Type B pancreatic cell (in vitro differentiated cells): ENCODE measurements around the gene MMP24. TPM values are rescaled to one million over a fixed set of nuclear protein-coding genes. Genes with fewer than 3 reads are reported as not detected.

Experiments
- DNase-seq: peaks from one replicate; pipeline ENCODE4 v3.0.0; 2021; ENCODE audit warnings: mixed read lengths; ENCODE audit not compliant: unreplicated experiment; ENCODE audit errors: extremely low spot score
- H3K27ac Mint-ChIP-seq: 2 replicates; pipeline ENCODE4 v1.8.0; 2021; ENCODE audit warnings: mild to moderate bottlenecking, mixed read lengths
- H3K27me3 Mint-ChIP-seq: 2 replicates; pipeline ENCODE4 v1.8.0; 2021; ENCODE audit warnings: mixed read lengths
- H3K36me3 Mint-ChIP-seq: 2 replicates; pipeline ENCODE4 v1.8.0; 2021; ENCODE audit warnings: mixed read lengths
- H3K4me1 Mint-ChIP-seq: one replicate; pipeline ENCODE4 v1.8.0; 2021; ENCODE audit warnings: mixed read lengths; ENCODE audit not compliant: unreplicated experiment
- H3K4me3 Mint-ChIP-seq: 2 replicates; pipeline ENCODE4 v1.8.0; 2021; ENCODE audit warnings: mild to moderate bottlenecking, mixed read lengths
- H3K9me3 Mint-ChIP-seq: 2 replicates; pipeline ENCODE4 v1.8.0; 2021; ENCODE audit warnings: mixed read lengths
- total RNA-seq: library from RNA; stranded (reverse); gene quantifications from 2 replicates; pipeline ENCODE4 v1.2.1, GENCODE V29; 2021; ENCODE audit warnings: low replicate concordance
- TF ChIP-seq, protein P1 (sequence below): fragments of 200-600 bp; sonication (generic); conservative IDR thresholded peaks from 2 replicates; pipeline ENCODE4 v1.5.0; 2021; ENCODE audit warnings: antibody characterized with exemption, mild to moderate bottlenecking

Gene MMP24
- total RNA-seq, 1 donor from 2014 or later: 2.6 TPM

DNA sequence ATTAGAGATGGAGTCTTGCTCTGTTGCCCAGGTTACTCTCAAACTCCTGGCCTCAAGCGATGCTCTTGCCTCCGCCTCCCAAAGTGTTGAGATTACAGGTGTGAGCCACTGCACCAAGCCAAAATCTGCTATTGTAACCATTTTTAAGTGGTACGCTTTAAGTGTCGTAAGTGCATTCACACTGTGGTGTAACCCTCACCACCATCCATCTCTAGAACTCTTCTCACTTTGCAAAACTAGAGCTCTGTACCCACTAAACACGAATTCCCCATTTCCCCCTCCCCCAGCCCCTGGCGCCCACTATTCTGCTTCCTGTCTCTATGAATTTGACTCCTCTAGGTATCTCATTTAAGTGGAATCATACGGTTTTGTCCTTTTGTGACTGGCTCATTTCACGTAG, 68.6 kb downstream of the MMP24 start:
- TF ChIP-seq, protein P1, sequence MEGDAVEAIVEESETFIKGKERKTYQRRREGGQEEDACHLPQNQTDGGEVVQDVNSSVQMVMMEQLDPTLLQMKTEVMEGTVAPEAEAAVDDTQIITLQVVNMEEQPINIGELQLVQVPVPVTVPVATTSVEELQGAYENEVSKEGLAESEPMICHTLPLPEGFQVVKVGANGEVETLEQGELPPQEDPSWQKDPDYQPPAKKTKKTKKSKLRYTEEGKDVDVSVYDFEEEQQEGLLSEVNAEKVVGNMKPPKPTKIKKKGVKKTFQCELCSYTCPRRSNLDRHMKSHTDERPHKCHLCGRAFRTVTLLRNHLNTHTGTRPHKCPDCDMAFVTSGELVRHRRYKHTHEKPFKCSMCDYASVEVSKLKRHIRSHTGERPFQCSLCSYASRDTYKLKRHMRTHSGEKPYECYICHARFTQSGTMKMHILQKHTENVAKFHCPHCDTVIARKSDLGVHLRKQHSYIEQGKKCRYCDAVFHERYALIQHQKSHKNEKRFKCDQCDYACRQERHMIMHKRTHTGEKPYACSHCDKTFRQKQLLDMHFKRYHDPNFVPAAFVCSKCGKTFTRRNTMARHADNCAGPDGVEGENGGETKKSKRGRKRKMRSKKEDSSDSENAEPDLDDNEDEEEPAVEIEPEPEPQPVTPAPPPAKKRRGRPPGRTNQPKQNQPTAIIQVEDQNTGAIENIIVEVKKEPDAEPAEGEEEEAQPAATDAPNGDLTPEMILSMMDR: no peak
- H3K4me1 Mint-ChIP-seq: peaks cover 4% of the 10 kb centered on the region
- no peak for DNase-seq
- H3K4me3 Mint-ChIP-seq: no peak overlapping the region
- peaks cover 4% of the 10 kb centered on the region for H3K27me3 Mint-ChIP-seq
- no peak overlapping the region for H3K27ac Mint-ChIP-seq
- no peaks in the 10 kb centered on the region for H3K9me3 Mint-ChIP-seq
- H3K36me3 Mint-ChIP-seq: no peaks in the 10 kb centered on the region

DNA sequence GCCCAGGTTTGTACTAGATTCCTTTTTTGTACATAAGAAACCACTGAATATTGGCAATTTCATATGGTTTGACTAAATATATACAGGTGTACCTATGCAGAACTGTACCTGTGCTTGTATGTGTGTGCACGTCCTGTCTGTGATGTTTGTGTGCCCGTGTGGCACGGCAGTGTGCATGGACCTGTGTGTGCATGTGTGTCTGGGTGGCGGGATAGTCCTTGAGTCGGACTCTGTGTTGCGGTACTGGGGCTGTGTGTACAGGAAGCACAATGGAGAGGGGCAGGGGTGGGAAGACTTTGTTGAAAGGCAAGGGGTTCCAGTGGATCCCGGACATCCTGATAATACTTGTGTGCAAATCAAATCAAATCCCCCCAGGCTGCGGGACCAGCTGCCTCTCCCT, 69.2 kb downstream of the MMP24 start:
- Mint-ChIP-seq H3K27me3 (peaks cover 4% of the 10 kb centered on the region), H3K4me3 (no peak overlapping the region)

DNA sequence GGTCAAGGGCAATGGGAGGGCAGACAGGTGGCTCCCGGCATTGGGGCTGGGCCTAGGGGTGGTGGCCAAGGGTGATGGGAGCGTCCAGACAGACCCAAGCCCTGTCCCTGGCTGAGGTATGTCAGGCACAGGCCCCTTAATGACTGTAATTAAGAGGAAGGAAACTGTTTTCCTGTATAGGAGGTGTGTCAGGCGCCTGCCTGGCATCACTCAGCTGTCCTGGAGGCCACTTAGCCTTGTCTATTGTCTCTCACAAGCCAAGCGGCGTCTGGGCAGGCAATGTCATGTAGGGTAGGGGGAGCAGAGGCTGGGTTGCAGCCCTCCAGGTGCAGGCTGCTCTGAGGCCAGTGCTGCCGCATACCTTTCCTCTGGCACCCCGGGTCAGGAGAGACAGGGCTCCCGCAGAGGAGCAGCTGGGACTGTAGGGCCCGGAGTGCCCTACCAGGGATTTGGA, 69.6 kb downstream of the MMP24 start:
- Mint-ChIP-seq H3K9me3 (no peaks in the 10 kb centered on the region), H3K27ac (no peak overlapping the region), H3K27me3 (peaks cover 4% of the 10 kb centered on the region), H3K4me1 (peaks cover 4% of the 10 kb centered on the region), H3K4me3 (no peak overlapping the region), H3K36me3 (no peaks in the 10 kb centered on the region)
- TF ChIP-seq, protein P1: no peak
- no peak for DNase-seq

More for the DNA sequence above, 69.2 kb downstream of the MMP24 start:
- no peaks in the 10 kb centered on the region for H3K9me3 Mint-ChIP-seq
- peaks cover 4% of the 10 kb centered on the region for H3K4me1 Mint-ChIP-seq
- DNase-seq: no peak
- no peaks in the 10 kb centered on the region for H3K36me3 Mint-ChIP-seq
- H3K27ac Mint-ChIP-seq: no peak overlapping the region
- TF ChIP-seq, protein P1: no peak

DNA sequence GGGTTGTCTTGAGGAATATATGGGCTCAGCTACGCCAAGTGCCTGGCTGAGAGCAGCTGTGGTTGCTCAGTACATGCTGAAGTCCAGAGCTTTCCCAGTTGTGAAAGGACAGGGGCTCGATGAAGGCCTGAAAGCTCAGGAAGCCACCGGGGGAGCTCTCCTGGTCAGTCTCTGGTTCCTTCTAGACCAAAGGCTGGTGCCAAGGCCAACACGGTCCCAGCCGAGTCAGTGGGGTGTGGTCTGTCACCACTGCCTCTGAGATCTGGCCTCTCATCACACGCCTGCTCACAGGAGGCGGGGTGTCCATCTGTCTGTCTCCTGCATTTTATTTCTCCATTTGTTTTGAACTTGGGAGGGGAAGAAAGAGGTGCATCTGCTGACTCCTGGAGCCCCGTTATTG, 70.7 kb downstream of the MMP24 start:
- peaks cover 4% of the 10 kb centered on the region for H3K4me1 Mint-ChIP-seq
- no peak for DNase-seq
- TF ChIP-seq, protein P1: no peak
- H3K27me3 Mint-ChIP-seq: peaks cover 4% of the 10 kb centered on the region
- H3K9me3 Mint-ChIP-seq: no peaks in the 10 kb centered on the region
- no peak overlapping the region for H3K27ac Mint-ChIP-seq
- no peaks in the 10 kb centered on the region for H3K36me3 Mint-ChIP-seq
- H3K4me3 Mint-ChIP-seq: no peak overlapping the region

DNA sequence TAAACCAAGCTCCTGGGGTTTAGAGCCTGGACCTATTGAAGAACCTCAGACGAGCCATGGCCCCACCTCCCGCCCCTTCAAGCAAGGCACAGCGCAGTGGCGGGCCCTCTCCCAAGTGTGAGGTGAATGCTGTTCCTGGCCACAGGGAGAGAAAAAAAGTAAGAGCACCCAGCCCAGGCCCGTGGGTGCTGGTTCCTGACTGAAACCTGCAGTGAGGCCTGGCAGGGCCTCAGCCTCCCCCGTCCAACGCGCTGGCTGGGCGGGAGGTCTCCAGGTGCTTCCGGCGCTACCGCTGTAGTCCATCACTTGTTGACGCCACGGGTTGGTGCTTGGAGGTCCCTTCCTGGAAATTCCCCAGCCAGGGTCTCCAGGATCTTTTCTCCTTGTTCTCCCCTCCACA, 71.2 kb downstream of the MMP24 start:
- no peak overlapping the region for H3K27ac Mint-ChIP-seq
- TF ChIP-seq, protein P1: no peak
- H3K36me3 Mint-ChIP-seq: no peaks in the 10 kb centered on the region
- no peaks in the 10 kb centered on the region for H3K9me3 Mint-ChIP-seq
- no peak overlapping the region for H3K4me3 Mint-ChIP-seq
- peaks cover 4% of the 10 kb centered on the region for H3K27me3 Mint-ChIP-seq
- no peak for DNase-seq
- peaks cover 4% of the 10 kb centered on the region for H3K4me1 Mint-ChIP-seq

DNA sequence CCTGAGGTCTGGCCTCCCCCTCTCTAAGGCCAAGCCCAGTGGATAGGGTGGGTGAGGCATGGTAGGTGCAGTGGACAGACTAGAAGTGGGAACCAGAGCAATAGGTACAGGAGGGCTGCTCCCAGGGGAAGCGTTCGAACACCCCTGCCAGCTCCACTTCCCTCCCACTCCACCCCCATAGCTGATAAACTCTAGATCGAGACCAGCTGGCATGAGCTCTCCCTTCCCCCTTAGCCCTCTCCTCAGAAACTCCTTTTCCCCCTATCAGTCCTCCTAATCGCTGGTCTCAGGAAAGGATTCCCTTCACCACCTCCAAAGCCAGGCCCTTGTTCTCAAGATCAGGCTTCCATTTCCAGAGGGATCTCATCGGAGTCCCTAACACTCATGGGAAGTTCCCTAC, 71.8 kb downstream of the MMP24 start:
- no peak for DNase-seq
- TF ChIP-seq, protein P1: no peak
- no peaks in the 10 kb centered on the region for H3K9me3 Mint-ChIP-seq
- H3K4me3 Mint-ChIP-seq: no peak overlapping the region
- peaks cover 4% of the 10 kb centered on the region for H3K27me3 Mint-ChIP-seq
- H3K27ac Mint-ChIP-seq: no peak overlapping the region
- no peaks in the 10 kb centered on the region for H3K36me3 Mint-ChIP-seq
- peaks cover 4% of the 10 kb centered on the region for H3K4me1 Mint-ChIP-seq
